ENCODE data around the gene SNED1. TPM values are rescaled to one million over a fixed set of nuclear protein-coding genes. Genes with fewer than 3 reads are reported as not detected.

The SNED1 gene
- total RNA-seq, 1 donor from 2014 or later: 0.26 TPM

GRCh38 chr2:241014764-241015163 is 16.3 kb downstream of the SNED1 start:
- no peak overlapping the region for H3K4me3 ChIP-seq (ENCODE audit: low read depth, low read length)
- H3K36me3 ChIP-seq (ENCODE audit: control insufficient read depth, insufficient read depth, low read length): no peaks in the 10 kb centered on the region
- TF ChIP-seq, protein P1, sequence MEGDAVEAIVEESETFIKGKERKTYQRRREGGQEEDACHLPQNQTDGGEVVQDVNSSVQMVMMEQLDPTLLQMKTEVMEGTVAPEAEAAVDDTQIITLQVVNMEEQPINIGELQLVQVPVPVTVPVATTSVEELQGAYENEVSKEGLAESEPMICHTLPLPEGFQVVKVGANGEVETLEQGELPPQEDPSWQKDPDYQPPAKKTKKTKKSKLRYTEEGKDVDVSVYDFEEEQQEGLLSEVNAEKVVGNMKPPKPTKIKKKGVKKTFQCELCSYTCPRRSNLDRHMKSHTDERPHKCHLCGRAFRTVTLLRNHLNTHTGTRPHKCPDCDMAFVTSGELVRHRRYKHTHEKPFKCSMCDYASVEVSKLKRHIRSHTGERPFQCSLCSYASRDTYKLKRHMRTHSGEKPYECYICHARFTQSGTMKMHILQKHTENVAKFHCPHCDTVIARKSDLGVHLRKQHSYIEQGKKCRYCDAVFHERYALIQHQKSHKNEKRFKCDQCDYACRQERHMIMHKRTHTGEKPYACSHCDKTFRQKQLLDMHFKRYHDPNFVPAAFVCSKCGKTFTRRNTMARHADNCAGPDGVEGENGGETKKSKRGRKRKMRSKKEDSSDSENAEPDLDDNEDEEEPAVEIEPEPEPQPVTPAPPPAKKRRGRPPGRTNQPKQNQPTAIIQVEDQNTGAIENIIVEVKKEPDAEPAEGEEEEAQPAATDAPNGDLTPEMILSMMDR (IDR thresholded peaks at IDR 0.05; ENCODE audit: insufficient read depth, low read length, severe bottlenecking): no peak
- FAIRE-seq: no peak
- no peak for DNase-seq (ENCODE audit: low read depth)
- H3K27me3 ChIP-seq (ENCODE audit: control insufficient read depth, insufficient read depth, low read length): peaks cover 2% of the 10 kb centered on the region

- FAIRE-seq (no peak), DNase-seq (ENCODE audit: low read depth) (no peak)
- H3K27me3 ChIP-seq (ENCODE audit: control insufficient read depth, insufficient read depth, low read length): peaks cover 2% of the 10 kb centered on the region
- TF ChIP-seq, protein P1 (IDR thresholded peaks at IDR 0.05; ENCODE audit: insufficient read depth, low read length, severe bottlenecking): no peak
- no peak overlapping the region for H3K4me3 ChIP-seq (ENCODE audit: low read depth, low read length)
- H3K36me3 ChIP-seq (ENCODE audit: control insufficient read depth, insufficient read depth, low read length): no peaks in the 10 kb centered on the region
Observed at GRCh38 chr2:241015439-241015838, 17.0 kb downstream of the SNED1 start.

DNA sequence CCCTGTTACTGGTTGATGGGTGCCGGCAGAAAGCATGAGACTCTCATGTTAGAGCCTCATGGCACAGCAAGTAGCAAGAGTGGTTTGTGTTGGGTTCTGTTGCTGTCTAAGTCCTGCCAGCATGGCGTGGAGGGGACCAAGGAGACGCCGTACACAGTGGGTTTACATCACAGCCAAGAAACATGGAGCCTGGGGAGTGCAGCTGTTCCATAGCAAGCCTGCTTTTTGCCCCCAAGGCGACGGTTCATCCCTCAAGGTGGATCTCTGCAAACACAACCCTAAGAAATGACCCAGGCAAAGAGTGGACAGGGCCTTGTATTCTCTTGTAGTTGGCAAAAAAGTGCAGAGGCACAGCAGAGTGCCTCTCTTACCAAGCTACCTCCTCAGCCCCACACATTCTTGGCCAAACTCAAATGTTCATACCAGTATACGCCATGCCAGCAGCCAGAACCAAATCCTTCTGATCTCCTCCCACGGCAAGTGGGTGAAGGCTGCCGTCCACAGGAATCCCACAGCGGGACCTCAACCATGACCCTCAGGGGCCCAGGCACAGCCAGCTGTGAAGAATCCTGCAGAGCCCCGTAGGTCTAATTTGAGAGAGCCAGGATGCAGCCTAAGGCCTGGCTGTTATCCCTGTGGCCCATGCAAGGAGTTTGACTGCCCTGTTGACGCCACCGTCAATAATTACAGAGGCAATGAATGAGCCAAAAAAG is 19.0 kb downstream of the SNED1 start:
- H3K27me3 ChIP-seq (ENCODE audit: control insufficient read depth, insufficient read depth, low read length): no peaks in the 10 kb centered on the region
- no peak overlapping the region for H3K4me3 ChIP-seq (ENCODE audit: low read depth, low read length)
- no peak for DNase-seq (ENCODE audit: low read depth)
- H3K36me3 ChIP-seq (ENCODE audit: control insufficient read depth, insufficient read depth, low read length): no peaks in the 10 kb centered on the region
- TF ChIP-seq, protein P1 (IDR thresholded peaks at IDR 0.05; ENCODE audit: insufficient read depth, low read length, severe bottlenecking): no peak
- no peak for FAIRE-seq

- Histone ChIP-seq H3K27me3 (ENCODE audit: control insufficient read depth, insufficient read depth, low read length) (no peaks in the 10 kb centered on the region), H3K36me3 (ENCODE audit: control insufficient read depth, insufficient read depth, low read length) (no peaks in the 10 kb centered on the region), H3K4me3 (ENCODE audit: low read depth, low read length) (no peak overlapping the region)
- DNase-seq (ENCODE audit: low read depth): no peak
- TF ChIP-seq, protein P1 (IDR thresholded peaks at IDR 0.05; ENCODE audit: insufficient read depth, low read length, severe bottlenecking): no peak
- no peak for FAIRE-seq
Observed at GRCh38 chr2:241018051-241018891, 19.9 kb downstream of the SNED1 start.

- Histone ChIP-seq H3K4me3 (ENCODE audit: low read depth, low read length) (no peak overlapping the region), H3K36me3 (ENCODE audit: control insufficient read depth, insufficient read depth, low read length) (no peaks in the 10 kb centered on the region), H3K27me3 (ENCODE audit: control insufficient read depth, insufficient read depth, low read length) (no peaks in the 10 kb centered on the region)
- TF ChIP-seq, protein P1 (IDR thresholded peaks at IDR 0.05; ENCODE audit: insufficient read depth, low read length, severe bottlenecking): no peak
- DNase-seq (ENCODE audit: low read depth) (no peak), FAIRE-seq (no peak)
Observed at GRCh38 chr2:241019441-241020139, 21.2 kb downstream of the SNED1 start.
